ENCODE results near the gene ZFP2.

Gene ZFP2

DNA sequence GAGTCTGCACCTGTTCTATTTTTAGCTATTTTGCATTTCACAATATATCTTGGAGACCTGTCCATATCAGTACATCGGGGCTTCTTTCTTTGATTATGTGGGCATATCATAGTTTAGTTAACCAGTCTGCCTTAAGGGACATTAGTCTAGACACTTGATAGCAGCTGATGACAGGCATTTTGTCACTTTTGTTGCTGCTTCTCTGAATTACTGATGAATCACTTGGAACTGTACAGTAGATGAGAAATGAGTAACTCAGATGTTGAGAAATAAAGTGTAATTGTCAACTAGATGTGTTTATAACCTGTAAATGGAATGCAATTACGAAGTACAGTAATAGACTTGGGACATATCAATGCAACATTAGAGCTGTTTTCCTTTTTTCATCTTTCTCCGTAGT lies 7.1 kb downstream of the ZFP2 start:
- H3K36me3 Mint-ChIP-seq (ENCODE audit: low read depth), result peaks cover 54% of the 10 kb centered on the region
- no peak overlapping the region for H3K27ac Mint-ChIP-seq
- no peaks in the 10 kb centered on the region for H3K27me3 Mint-ChIP-seq
- DNase-seq, result no peak
- no peaks in the 10 kb centered on the region for H3K4me1 Mint-ChIP-seq (ENCODE audit: low read depth)
- peaks cover 44% of the 10 kb centered on the region for H3K9me3 Mint-ChIP-seq
- H3K4me3 Mint-ChIP-seq, result no peak overlapping the region

DNA sequence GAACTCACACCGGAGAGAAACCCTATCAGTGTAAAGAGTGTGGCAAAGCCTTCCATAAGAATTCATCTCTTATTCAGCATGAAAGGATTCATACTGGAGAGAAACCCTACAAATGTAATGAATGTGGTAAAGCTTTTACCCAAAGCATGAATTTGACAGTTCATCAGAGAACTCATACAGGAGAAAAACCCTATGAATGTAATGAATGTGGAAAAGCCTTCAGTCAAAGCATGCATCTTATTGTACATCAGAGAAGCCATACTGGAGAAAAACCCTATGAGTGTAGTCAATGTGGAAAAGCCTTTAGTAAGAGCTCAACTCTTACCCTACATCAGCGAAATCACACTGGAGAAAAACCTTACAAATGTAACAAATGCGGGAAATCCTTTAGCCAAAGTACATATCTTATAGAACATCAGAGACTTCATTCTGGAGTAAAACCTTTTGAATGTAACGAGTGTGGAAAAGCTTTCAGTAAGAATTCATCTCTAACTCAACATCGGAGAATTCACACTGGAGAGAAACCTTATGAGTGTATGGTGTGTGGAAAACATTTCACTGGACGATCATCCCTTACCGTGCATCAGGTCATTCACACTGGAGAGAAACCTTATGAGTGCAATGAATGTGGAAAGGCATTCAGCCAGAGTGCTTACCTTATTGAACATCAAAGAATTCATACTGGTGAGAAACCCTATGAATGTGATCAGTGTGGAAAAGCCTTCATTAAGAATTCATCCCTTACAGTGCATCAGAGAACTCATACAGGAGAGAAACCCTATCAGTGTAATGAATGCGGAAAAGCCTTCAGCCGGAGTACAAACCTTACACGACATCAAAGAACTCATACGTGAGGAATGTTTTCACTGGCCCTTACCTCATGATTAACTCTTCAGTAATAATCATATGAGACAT lies 36.4 kb downstream of the ZFP2 start:
- Mint-ChIP-seq H3K27me3 (no peaks in the 10 kb centered on the region), H3K27ac (no peak overlapping the region), H3K4me3 (no peak overlapping the region), H3K4me1 (ENCODE audit: low read depth) (no peaks in the 10 kb centered on the region), H3K36me3 (ENCODE audit: low read depth) (peaks cover 84% of the 10 kb centered on the region), H3K9me3 (peaks cover 76% of the 10 kb centered on the region)
- DNase-seq, result no peak

DNA sequence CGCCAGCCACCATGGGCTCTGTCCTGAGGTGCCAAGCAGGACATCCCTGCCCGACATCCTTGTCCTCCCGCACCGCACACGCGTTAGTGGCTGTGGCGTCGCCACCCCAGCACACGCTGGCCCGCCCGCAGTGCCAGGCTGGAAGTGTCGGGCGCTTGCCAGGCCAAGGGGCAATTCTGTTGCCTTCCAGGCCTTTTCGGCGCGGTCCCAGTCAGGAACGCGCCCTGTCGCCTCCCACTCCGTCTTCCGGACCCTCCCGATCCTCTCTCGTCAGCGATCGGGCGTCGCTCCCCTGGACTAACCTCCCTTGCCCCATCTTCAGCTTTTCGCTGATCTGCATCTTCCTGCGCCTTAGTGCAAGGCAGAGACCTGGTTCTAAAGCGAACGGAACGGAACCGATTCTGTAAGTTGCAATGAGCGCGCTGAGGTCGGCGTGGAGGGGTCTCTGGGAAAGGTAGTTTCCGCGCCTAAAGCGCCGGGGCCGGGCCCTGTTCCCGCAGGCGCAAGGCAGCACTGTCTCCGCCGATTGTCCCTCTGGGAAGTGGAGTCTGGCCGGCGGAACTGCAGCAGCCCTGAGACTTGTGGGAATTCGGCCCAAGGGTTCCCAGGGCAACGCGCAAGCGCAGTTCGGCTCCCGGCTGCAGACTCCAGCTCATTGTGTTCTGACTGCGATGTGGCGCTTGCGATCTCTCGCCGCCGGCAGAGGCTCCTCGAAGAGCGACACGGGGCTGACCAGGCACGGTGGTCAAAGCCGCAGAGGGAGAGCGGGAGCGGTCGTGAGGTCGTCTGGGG lies 45.1 kb downstream of the ZFP2 start, which contains the start of gene ZNF454:
ZNF454 (plus strand) TSS at position 630 of the 792 bp plus-strand sequence. CDS start 1,594 bp downstream, outside the sequence.
- Mint-ChIP-seq H3K4me3 (no peak within 1 kb of the TSS), H3K27me3 (peaks cover 42% of the 10 kb centered on the region), H3K9me3 (peaks cover 75% of the 10 kb centered on the region), H3K27ac (no peak within 1 kb of the TSS), H3K36me3 (ENCODE audit: low read depth) (peaks cover 55% of the 10 kb centered on the region), H3K4me1 (ENCODE audit: low read depth) (no peaks in the 10 kb centered on the region)
- no peak for DNase-seq

DNA sequence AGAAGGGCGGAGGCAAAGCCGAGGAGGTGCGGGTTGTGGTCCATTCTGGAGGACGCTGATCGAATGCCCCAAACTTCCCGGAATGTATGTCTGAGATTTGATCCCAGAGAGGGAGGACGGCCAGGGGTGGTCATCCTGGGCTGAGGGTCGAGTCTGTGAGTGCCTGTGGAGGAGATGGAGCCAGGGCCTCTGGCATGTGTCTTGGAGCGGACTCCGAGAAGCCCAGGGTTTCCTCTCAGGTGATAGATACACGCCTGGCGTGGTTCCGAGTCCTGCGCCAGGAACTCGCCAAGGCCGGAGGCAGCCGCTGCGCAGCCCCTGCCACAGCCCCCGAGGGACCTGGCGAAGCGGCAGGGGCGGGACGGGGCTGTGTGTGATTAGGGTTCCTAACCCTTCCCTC lies 45.6 kb downstream of the ZFP2 start:
- Mint-ChIP-seq H3K9me3 (peaks cover 73% of the 10 kb centered on the region), H3K27me3 (peaks cover 42% of the 10 kb centered on the region)
- DNase-seq, result no peak

DNA sequence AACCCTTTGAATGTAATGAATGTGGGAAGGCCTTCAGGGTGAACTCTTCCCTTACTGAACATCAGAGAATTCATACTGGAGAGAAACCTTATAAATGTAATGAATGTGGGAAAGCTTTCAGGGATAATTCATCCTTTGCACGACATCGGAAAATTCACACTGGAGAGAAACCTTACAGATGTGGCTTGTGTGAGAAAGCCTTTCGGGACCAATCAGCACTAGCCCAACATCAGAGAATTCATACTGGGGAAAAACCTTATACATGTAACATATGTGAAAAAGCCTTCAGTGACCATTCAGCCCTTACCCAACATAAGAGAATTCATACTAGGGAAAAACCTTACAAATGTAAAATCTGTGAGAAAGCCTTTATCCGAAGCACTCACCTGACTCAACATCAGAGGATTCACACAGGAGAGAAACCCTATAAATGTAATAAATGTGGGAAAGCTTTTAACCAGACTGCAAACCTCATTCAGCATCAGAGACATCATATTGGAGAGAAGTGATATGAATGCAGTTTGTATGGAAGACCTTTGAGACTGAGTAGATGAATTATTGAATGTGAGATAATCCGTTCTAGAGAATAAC lies 69.8 kb downstream of the ZFP2 start:
- Mint-ChIP-seq H3K27me3 (no peaks in the 10 kb centered on the region), H3K27ac (no peak overlapping the region), H3K9me3 (peaks cover 68% of the 10 kb centered on the region), H3K36me3 (ENCODE audit: low read depth) (peaks cover 51% of the 10 kb centered on the region), H3K4me3 (no peak overlapping the region), H3K4me1 (ENCODE audit: low read depth) (no peaks in the 10 kb centered on the region)
- no peak for DNase-seq

More for the DNA sequence above, 45.6 kb downstream of the ZFP2 start:
- Mint-ChIP-seq H3K4me3 (no peak overlapping the region), H3K36me3 (ENCODE audit: low read depth) (peaks cover 49% of the 10 kb centered on the region), H3K27ac (no peak overlapping the region), H3K4me1 (ENCODE audit: low read depth) (no peaks in the 10 kb centered on the region)

DNA sequence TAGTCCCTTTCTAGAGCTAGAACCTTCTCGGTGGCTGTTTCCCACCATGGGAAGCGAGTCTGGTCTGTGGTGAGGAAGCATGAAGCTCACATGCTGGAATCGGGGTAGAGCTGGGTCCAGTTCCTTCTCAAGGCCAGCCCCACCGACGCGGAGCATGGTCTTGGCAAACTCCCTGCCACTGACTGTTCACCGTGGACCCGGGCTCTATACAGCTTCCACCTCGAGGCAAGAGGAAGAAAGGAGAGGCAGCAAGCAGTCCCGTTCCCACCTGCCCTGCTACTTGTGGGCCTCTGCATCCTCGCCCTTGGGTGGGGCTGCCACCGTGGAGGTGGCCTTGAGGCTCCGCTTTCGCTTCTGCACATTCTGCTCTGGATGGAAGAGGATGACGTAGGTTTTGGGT lies 85.7 kb downstream of the ZFP2 start:
- peaks cover 49% of the 10 kb centered on the region for H3K9me3 Mint-ChIP-seq
- H3K4me3 Mint-ChIP-seq, result no peak overlapping the region
- H3K36me3 Mint-ChIP-seq (ENCODE audit: low read depth), result no peaks in the 10 kb centered on the region
- no peak for DNase-seq
- no peaks in the 10 kb centered on the region for H3K27me3 Mint-ChIP-seq
- H3K4me1 Mint-ChIP-seq (ENCODE audit: low read depth), result no peaks in the 10 kb centered on the region
- H3K27ac Mint-ChIP-seq, result no peak overlapping the region
